Smooth muscle cell (in vitro differentiated cells): ENCODE data around the gene KCTD1. TPM values are rescaled to one million over a fixed set of nuclear protein-coding genes. Genes with fewer than 3 reads are reported as not detected.

Experiments
- DNase-seq: peaks from one replicate; lab custom pipeline; 2025; ENCODE audit not compliant: unreplicated experiment; lab: John Stamatoyannopoulos, UW
- H2AFZ ChIP-seq: fragments of 200-600 bp; sonication (generic); 2 replicates; pipeline ENCODE4 v1.6.0; 2016; ENCODE audit warnings: antibody characterized with exemption, low read depth, mild to moderate bottlenecking
- H3F3A ChIP-seq: fragments of 200-600 bp; sonication (generic); 2 replicates; pipeline ENCODE4 v1.6.0; 2017; ENCODE audit warnings: antibody characterized with exemption, low read depth
- H3K27ac ChIP-seq: fragments of 200-600 bp; sonication (generic); 2 replicates; pipeline ENCODE4 v1.5.1; 2016; ENCODE audit warnings: low read depth, mild to moderate bottlenecking
- H3K27me3 ChIP-seq: fragments of 200-600 bp; sonication (generic); 2 replicates; pipeline ENCODE4 v1.6.1; 2016; ENCODE audit warnings: low read depth, mild to moderate bottlenecking
- H3K36me3 ChIP-seq: fragments of 200-600 bp; sonication (generic); 2 replicates; pipeline ENCODE4 v1.5.1; 2016; ENCODE audit warnings: low read depth
- H3K4me1 ChIP-seq: fragments of 200-600 bp; sonication (generic); 2 replicates; pipeline ENCODE4 v1.5.1; 2016; ENCODE audit warnings: low read depth
- H3K4me2 ChIP-seq: fragments of 200-600 bp; sonication (generic); 2 replicates; pipeline ENCODE4 v1.6.0; 2016; ENCODE audit warnings: mild to moderate bottlenecking
- H3K4me3 ChIP-seq: fragments of 200-600 bp; sonication (generic); 2 replicates; pipeline ENCODE4 v1.5.1; 2016; ENCODE audit warnings: mild to moderate bottlenecking
- H3K79me2 ChIP-seq: fragments of 200-600 bp; sonication (generic); 2 replicates; pipeline ENCODE4 v1.6.0; 2016; ENCODE audit warnings: low read depth, mild to moderate bottlenecking
- H3K9ac ChIP-seq: fragments of 200-600 bp; sonication (generic); 2 replicates; pipeline ENCODE4 v1.6.0; 2016; ENCODE audit warnings: low read depth
- H3K9me3 ChIP-seq: fragments of 200-600 bp; sonication (generic); replicated peaks from 2 replicates; pipeline ENCODE4 v1.5.1; 2016; ENCODE audit warnings: low read depth
- H4K20me1 ChIP-seq: fragments of 200-600 bp; sonication (generic); 2 replicates; pipeline ENCODE4 v1.6.0; 2016; ENCODE audit warnings: low read depth
- WGBS: methylation state at CpG from one replicate; pipeline ENCODE4 v1.1.7; 2016; ENCODE audit warnings: low lambda C conversion rate; 5-methylcytosine and 5-hydroxymethylcytosine counted together
- polyA plus RNA-seq: library from polyadenylated mRNA; unstranded; fragments of >200 nt; fragmentation: Nextera tagmentation; extraction: Ambion mirVana; gene quantifications from 2 replicates; pipeline ENCODE4 v1.2.1, GENCODE V29; 2016
- total RNA-seq: library from RNA; depleted of rRNA; stranded (reverse); fragments of >200 nt; gene quantifications from 2 replicates; pipeline ENCODE4 v1.2.3, GENCODE V29; 2014
- TF ChIP-seq, protein P1 (sequence below): fragments of 200-600 bp; sonication (generic); IDR thresholded peaks from 2 replicates; pipeline ENCODE4 v1.5.1; 2017; ENCODE audit warnings: borderline replicate concordance, mild to moderate bottlenecking, antibody characterized with exemption; ENCODE audit not compliant: insufficient read depth, poor library complexity, severe bottlenecking

The KCTD1 gene
- total and polyA plus RNA-seq, 2 experiments from 2014 or later, result 2.3 to 11.4 TPM

DNA sequence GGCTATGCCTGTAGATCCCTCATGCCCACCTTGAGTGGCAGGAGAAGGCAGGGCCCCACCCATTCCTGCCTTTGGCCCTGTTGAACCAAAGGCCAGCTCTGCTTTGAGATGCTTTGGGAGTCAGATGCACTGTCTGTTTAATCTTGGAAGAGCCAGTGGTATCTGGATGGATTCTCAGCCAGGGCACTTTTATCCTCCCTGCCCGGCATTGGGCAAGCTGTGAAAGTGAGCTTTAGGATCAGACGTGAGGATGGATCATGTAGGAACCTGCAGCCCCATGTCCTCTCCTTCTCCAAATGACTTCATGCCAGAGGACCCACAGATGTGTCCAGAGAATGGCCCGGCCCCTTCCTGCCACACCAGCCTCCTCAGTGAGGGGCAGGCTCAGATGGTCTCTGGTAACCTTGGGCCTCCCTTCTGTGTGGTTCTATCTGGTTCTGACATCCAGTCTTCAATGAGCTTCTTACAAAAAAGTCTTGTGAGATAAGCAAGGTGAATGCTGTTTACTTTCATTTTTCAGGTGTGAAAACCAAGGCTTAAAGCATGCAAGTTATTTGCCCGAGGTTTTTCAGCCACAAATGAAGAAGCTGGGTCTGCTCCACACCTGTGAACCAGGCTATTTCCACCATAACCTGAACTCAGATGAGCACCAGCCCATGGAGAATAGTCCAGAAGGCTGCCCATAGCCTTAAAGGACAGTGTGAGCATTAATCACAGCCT lies 123.8 kb downstream of the KCTD1 start:
- Histone ChIP-seq H3K9me3 (no peaks in the 10 kb centered on the region), H3F3A (no peaks in the 10 kb centered on the region), H3K4me3 (no peak overlapping the region), H3K4me2 (peak overlapping the region; percentile 46), H3K27ac (no peak overlapping the region), H3K79me2 (no peaks in the 10 kb centered on the region), H3K36me3 (no peaks in the 10 kb centered on the region), H2AFZ (no peak overlapping the region), H3K9ac (no peak overlapping the region), H3K4me1 (no peaks in the 10 kb centered on the region), H3K27me3 (no peaks in the 10 kb centered on the region), H4K20me1 (no peaks in the 10 kb centered on the region)
- no peak for DNase-seq
- TF ChIP-seq, protein P1, sequence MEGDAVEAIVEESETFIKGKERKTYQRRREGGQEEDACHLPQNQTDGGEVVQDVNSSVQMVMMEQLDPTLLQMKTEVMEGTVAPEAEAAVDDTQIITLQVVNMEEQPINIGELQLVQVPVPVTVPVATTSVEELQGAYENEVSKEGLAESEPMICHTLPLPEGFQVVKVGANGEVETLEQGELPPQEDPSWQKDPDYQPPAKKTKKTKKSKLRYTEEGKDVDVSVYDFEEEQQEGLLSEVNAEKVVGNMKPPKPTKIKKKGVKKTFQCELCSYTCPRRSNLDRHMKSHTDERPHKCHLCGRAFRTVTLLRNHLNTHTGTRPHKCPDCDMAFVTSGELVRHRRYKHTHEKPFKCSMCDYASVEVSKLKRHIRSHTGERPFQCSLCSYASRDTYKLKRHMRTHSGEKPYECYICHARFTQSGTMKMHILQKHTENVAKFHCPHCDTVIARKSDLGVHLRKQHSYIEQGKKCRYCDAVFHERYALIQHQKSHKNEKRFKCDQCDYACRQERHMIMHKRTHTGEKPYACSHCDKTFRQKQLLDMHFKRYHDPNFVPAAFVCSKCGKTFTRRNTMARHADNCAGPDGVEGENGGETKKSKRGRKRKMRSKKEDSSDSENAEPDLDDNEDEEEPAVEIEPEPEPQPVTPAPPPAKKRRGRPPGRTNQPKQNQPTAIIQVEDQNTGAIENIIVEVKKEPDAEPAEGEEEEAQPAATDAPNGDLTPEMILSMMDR, result no peak
- 81% methylated on average over 4 of the region's 4 CpGs for WGBS

DNA sequence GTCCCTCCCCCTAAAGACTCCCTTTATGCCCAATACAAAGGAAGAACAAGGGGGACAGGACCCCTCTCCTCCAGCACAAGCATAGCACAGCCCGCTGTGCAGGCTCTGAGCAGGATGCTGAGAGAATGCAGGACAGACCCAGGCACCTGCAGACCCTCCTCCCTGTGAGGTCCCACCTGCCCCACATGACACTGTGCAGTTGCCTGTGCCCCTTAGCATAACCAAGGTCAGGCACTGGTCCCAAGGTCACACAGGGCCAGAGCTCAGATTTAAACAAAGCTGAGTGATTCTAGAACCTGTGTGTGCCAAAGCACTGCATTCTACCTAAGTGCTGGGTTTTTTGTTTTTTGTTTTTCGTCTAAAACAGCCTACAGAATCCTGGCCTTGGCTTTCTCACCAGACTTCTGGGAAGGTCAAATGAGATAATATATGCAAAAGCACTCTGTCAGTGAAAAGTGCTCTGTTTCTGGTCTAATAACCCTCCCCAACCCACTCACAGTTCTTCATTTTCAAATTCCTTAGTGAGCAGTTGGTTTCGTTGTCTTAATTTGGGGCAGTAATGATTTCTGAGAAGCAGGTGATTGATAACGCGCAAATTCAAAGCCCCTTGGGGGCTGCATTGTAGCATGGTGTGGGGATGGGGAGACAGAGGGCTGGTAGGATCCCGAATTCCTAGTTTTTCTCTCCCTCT lies 125.7 kb downstream of the KCTD1 start:
- H3K9ac ChIP-seq, result no peak overlapping the region
- no peak for DNase-seq
- 79% methylated on average over 6 of the region's 6 CpGs for WGBS
- H3F3A ChIP-seq, result no peaks in the 10 kb centered on the region
- no peaks in the 10 kb centered on the region for H3K79me2 ChIP-seq
- H3K9me3 ChIP-seq, result no peaks in the 10 kb centered on the region
- H3K27me3 ChIP-seq, result no peaks in the 10 kb centered on the region
- no peak overlapping the region for H3K4me3 ChIP-seq
- H3K36me3 ChIP-seq, result no peaks in the 10 kb centered on the region
- no peak overlapping the region for H3K4me2 ChIP-seq
- no peaks in the 10 kb centered on the region for H3K4me1 ChIP-seq
- H3K27ac ChIP-seq, result no peak overlapping the region
- TF ChIP-seq, protein P1, result no peak
- no peak overlapping the region for H2AFZ ChIP-seq
- no peaks in the 10 kb centered on the region for H4K20me1 ChIP-seq

DNA sequence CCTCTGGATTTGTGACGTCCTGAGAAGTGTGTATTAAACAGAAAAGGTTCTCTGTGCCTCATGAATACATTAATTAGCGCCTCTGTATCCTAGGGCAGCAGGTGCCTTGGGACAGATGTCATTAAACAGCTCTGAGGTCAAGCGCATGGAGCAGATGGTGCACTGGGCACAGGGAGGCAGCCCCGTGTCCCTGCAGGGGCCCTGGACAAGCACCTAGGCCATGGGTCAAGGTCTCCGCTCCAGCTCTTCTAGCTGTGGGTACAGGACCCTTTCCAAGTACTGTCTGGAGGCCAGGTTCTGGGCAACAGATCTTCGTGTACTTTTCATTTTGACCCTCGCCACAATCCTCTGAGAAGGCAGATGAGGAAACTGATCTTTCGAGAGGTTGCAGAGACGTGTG lies 126.4 kb downstream of the KCTD1 start:
- no peak overlapping the region for H3K9ac ChIP-seq
- H2AFZ ChIP-seq, result no peak overlapping the region
- H3K4me2 ChIP-seq, result no peak overlapping the region
- TF ChIP-seq, protein P1, result no peak
- no peaks in the 10 kb centered on the region for H3K79me2 ChIP-seq
- H4K20me1 ChIP-seq, result no peaks in the 10 kb centered on the region
- H3K27me3 ChIP-seq, result no peaks in the 10 kb centered on the region
- H3K36me3 ChIP-seq, result no peaks in the 10 kb centered on the region
- H3F3A ChIP-seq, result no peaks in the 10 kb centered on the region
- 94% methylated on average over 9 of the region's 9 CpGs for WGBS
- no peak overlapping the region for H3K4me3 ChIP-seq
- DNase-seq, result no peak
- H3K27ac ChIP-seq, result no peak overlapping the region
- H3K9me3 ChIP-seq, result no peaks in the 10 kb centered on the region
- H3K4me1 ChIP-seq, result no peaks in the 10 kb centered on the region

DNA sequence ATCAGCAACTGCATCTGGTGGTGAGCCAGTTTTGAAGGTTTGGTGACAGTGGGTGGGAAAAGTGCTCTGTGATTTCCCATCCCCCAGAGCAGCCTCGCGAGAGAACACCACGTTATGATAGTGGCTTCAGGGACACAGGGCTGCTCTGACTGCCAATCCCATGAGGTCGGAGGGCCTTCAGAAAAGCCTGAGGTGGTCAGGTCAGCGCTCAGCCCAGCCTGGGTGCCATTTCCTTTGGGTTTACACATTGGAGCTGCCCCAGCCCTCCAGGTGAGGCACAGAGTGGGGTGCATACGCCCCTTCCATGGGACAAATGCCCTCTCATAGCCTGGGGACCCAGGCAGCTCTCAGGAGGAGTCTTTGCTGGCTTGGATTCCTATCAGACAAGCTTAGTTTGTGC lies 126.8 kb downstream of the KCTD1 start:
- WGBS, result 81% methylated on average over 6 of the region's 6 CpGs

More for the DNA sequence above, 126.8 kb downstream of the KCTD1 start:
- Histone ChIP-seq H3F3A (no peaks in the 10 kb centered on the region), H3K27ac (no peak overlapping the region), H3K79me2 (no peaks in the 10 kb centered on the region), H3K27me3 (no peaks in the 10 kb centered on the region), H3K9ac (no peak overlapping the region), H3K36me3 (no peaks in the 10 kb centered on the region), H3K4me2 (no peak overlapping the region), H2AFZ (no peak overlapping the region), H4K20me1 (no peaks in the 10 kb centered on the region), H3K4me3 (no peak overlapping the region), H3K4me1 (no peaks in the 10 kb centered on the region), H3K9me3 (no peaks in the 10 kb centered on the region)
- no peak for DNase-seq
- TF ChIP-seq, protein P1, result no peak
